Ovary (tissue), 3 donors: ENCODE data around the gene FAM20A.

Source experiments
- CTCF ChIP-seq, 3 donors: fragments of 450-650 bp in 2 of 3; fragments of 200-600 bp in 1 of 3; IDR thresholded peaks; one replicate each; pipeline versions ENCODE4 v1.5.1 to v1.8.0; 2016 to 2022; ENCODE audit warnings: antibody characterized with exemption in 3 of 3, mild to moderate bottlenecking in 1 of 3
- EP300 ChIP-seq: sonication (generic); formaldehyde crosslinking; IDR thresholded peaks from one replicate; pipeline ENCODE4 v1.6.1; 2017; ENCODE audit warnings: antibody characterized with exemption
- POLR2A ChIP-seq: fragments of 450-650 bp; IDR thresholded peaks from one replicate; pipeline ENCODE4 v1.6.1; 2017; ENCODE audit warnings: antibody characterized with exemption, mild to moderate bottlenecking, moderate library complexity
- donor health status: DM: no; HTN: no; CAD: no.

- TF ChIP-seq CTCF (IDR thresholded peaks at IDR 0.05) (no peak), POLR2A (no peak), EP300 (no peak)
Observed at GRCh38 chr17:68614718-68615117, 13.6 kb upstream of the FAM20A start.
